ENCODE results near the gene EGFLAM. TPM values are rescaled to one million over a fixed set of nuclear protein-coding genes. Genes with fewer than 3 reads are reported as not detected.

EGFLAM gene
- total and polyA plus RNA-seq, 2 of the 4 experiments (the other 2 are of a cell fraction): 0.77 to 1.1 TPM

DNA sequence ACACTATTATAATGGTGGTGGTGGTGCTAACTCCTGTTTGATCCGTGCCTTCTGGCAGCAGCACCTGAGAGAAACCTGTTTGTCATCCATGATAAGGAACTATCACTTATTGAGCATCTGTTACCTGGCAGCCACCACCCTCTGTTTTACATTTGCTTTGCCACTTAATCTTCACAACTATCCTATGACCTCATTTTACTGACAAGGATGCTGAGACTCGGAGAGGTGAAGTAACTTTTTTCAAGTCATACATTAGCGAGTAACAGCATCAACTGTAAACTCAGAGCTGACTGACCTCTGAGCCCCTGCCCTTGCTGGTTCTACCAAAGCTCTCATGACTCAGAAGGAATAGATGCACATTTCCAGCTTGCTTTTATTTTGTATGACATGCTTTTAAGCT is 81.1 kb downstream of the EGFLAM start:
- POLR2A ChIA-PET (ENCODE audit: unreplicated experiment): no interaction called here
- TF ChIP-seq FOS (IDR thresholded peaks at IDR 0.05; ENCODE audit: low read depth, low read length): no peak
- TF ChIP-seq SMC3 (IDR thresholded peaks at IDR 0.05; ENCODE audit: low read depth, low read length): no peak
- TF ChIP-seq CEBPB (IDR thresholded peaks at IDR 0.05; ENCODE audit: low read depth, low read length): no peak
- no peak for TF ChIP-seq MXI1 (IDR thresholded peaks at IDR 0.05; ENCODE audit: borderline replicate concordance, low read depth, low read length)
- no peak for TF ChIP-seq CHD1 (IDR thresholded peaks at IDR 0.05; ENCODE audit: low read depth, low read length)
- TF ChIP-seq RAD21 (IDR thresholded peaks at IDR 0.05; ENCODE audit: low read length): no peak
- TF ChIP-seq, protein P1, sequence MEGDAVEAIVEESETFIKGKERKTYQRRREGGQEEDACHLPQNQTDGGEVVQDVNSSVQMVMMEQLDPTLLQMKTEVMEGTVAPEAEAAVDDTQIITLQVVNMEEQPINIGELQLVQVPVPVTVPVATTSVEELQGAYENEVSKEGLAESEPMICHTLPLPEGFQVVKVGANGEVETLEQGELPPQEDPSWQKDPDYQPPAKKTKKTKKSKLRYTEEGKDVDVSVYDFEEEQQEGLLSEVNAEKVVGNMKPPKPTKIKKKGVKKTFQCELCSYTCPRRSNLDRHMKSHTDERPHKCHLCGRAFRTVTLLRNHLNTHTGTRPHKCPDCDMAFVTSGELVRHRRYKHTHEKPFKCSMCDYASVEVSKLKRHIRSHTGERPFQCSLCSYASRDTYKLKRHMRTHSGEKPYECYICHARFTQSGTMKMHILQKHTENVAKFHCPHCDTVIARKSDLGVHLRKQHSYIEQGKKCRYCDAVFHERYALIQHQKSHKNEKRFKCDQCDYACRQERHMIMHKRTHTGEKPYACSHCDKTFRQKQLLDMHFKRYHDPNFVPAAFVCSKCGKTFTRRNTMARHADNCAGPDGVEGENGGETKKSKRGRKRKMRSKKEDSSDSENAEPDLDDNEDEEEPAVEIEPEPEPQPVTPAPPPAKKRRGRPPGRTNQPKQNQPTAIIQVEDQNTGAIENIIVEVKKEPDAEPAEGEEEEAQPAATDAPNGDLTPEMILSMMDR (conservative IDR thresholded peaks at IDR 0.05; ENCODE audit: low read depth, low read length): no peak
- no peak for TF ChIP-seq RCOR1 (IDR thresholded peaks at IDR 0.05; ENCODE audit: insufficient replicate concordance, low read length)
- TF ChIP-seq MAFK (IDR thresholded peaks at IDR 0.05; ENCODE audit: low read depth, low read length): no peak
- no peak for TF ChIP-seq RFX5 (IDR thresholded peaks at IDR 0.05; ENCODE audit: low read depth, low read length)
- no peak for TF ChIP-seq MAZ (IDR thresholded peaks at IDR 0.05; ENCODE audit: borderline replicate concordance, low read depth, low read length)
- TF ChIP-seq NFE2L2 (IDR thresholded peaks at IDR 0.05; ENCODE audit: low read depth, low read length): no peak
- no peak for TF ChIP-seq BHLHE40 (IDR thresholded peaks at IDR 0.05; ENCODE audit: low read depth, low read length)
- TF ChIP-seq, protein P2, sequence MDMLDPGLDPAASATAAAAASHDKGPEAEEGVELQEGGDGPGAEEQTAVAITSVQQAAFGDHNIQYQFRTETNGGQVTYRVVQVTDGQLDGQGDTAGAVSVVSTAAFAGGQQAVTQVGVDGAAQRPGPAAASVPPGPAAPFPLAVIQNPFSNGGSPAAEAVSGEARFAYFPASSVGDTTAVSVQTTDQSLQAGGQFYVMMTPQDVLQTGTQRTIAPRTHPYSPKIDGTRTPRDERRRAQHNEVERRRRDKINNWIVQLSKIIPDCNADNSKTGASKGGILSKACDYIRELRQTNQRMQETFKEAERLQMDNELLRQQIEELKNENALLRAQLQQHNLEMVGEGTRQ (IDR thresholded peaks at IDR 0.05; ENCODE audit: low read depth, low read length): no peak
- TF ChIP-seq POLR2A (IDR thresholded peaks at IDR 0.05; ENCODE audit: low read depth, low read length): no peak
- no peak for TF ChIP-seq ELK1 (IDR thresholded peaks at IDR 0.05; ENCODE audit: borderline replicate concordance, low read depth, low read length)
- no CpG with 5 or more reads among the region's 3 CpGs for WGBS, 2 experiments (ENCODE audit: extremely low coverage in 2 of 2, insufficient read length in 1 of 2)
- no peak overlapping the region for H2AK5ac ChIP-seq (ENCODE audit: low read depth, low read length)
- no peak overlapping the region for H2BK120ac ChIP-seq (ENCODE audit: low read depth, low read length)
- ATAC-seq (ENCODE audit: low read depth): no peak
- BruUV-seq (replicated peaks): no TSS peak
- H3K4me2 ChIP-seq (ENCODE audit: low read depth, low read length): no peak overlapping the region
- H2BK15ac ChIP-seq (ENCODE audit: low read depth, low read length): no peak overlapping the region
- H3K9ac ChIP-seq (ENCODE audit: low read depth, low read length): no peak overlapping the region
- no peak overlapping the region for H2AK9ac ChIP-seq (replicated peaks; ENCODE audit: low read depth, low read length, poor library complexity)
- no peak for DNase-seq
- H3K79me1 ChIP-seq (ENCODE audit: low read depth in 1 of 2, low read length in 2 of 2): no peaks in the 10 kb centered on the region
- H4K20me1 ChIP-seq (ENCODE audit: insufficient read depth, low read length): no peaks in the 10 kb centered on the region
- dilution Hi-C loops (cut with HindIII; ENCODE audit: low sequenced_read_pairs, unreplicated experiment) (no loop called here), in situ Hi-C loops (cut with MboI; ENCODE audit: low sequenced_read_pairs) (no loop called here), intact Hi-C loops (cut with micrococcal nuclease) (no loop called here)
- no peak overlapping the region for H3K4me3 ChIP-seq (ENCODE audit: insufficient read depth, low read depth, low read length)
- no peak overlapping the region for H3K4ac ChIP-seq (ENCODE audit: low read depth, low read length)
- H4K5ac ChIP-seq (ENCODE audit: low read depth, low read length): no peak overlapping the region
- no peak overlapping the region for H4K8ac ChIP-seq (ENCODE audit: low read depth in 2 of 2, low read length in 2 of 2)
- H3K23ac ChIP-seq (ENCODE audit: low read depth, low read length): no peak overlapping the region
- no peak overlapping the region for H4K91ac ChIP-seq (ENCODE audit: insufficient read depth, low read depth, low read length)
- no peak overlapping the region for H3K27ac ChIP-seq (ENCODE audit: insufficient read depth, low read length)
- H3K27me3 ChIP-seq (ENCODE audit: control insufficient read depth, insufficient read depth, low read length): peaks cover 2% of the 10 kb centered on the region; the same call in 1 of the 2 replicates
- no peak overlapping the region for H3K18ac ChIP-seq (ENCODE audit: low read depth, low read length)
- no peaks in the 10 kb centered on the region for H3K4me1 ChIP-seq (ENCODE audit: control insufficient read depth, insufficient read depth, low read length)
- no peak overlapping the region for H2BK5ac ChIP-seq (ENCODE audit: low read depth, low read length, poor library complexity, severe bottlenecking)
- H3K9me1 ChIP-seq (ENCODE audit: insufficient read depth, low read length): no peaks in the 10 kb centered on the region
- H2AFZ ChIP-seq (replicated peaks; ENCODE audit: low read length, poor library complexity): no peak overlapping the region
- no peak overlapping the region for H2BK20ac ChIP-seq (ENCODE audit: low read depth, low read length)
- H3K36me3 ChIP-seq (ENCODE audit: control insufficient read depth, insufficient read depth, low read length): no peaks in the 10 kb centered on the region
- CTCF ChIA-PET: no interaction called here
- no peak overlapping the region for H3K14ac ChIP-seq (replicated peaks; ENCODE audit: low read depth, low read length)
- H3K9me3 ChIP-seq (ENCODE audit: control insufficient read depth, insufficient read depth, low read length): no peaks in the 10 kb centered on the region
- no peak overlapping the region for H3K56ac ChIP-seq (ENCODE audit: extremely low read depth, insufficient read depth, low read length)

Measured in IMR-90 (cell line).